Measurements from ENCODE around the gene MLLT3.

- TF ChIP-seq POLR2A (IDR thresholded peaks at IDR 0.05; ENCODE audit: low read length) (no peak), GATA1 (IDR thresholded peaks at IDR 0.05; ENCODE audit: low read depth, low read length) (no peak)
Measured at GRCh38 chr9:20524776-20525175, 97.5 kb downstream of the MLLT3 start.

Data from erythroblast (primary cell).